HG02678 (cell line): ENCODE measurements around the gene EYA3.

Experiments used
- ATAC-seq: cut with Tn5 transposase; IDR thresholded peaks from one replicate; pipeline ENCODE4 v1.9.1; 2021; ENCODE audit warnings: mild to moderate bottlenecking, moderate library complexity; ENCODE audit not compliant: unreplicated experiment

EYA3 gene

GRCh38 chr1:27949027-27949426 is 139.4 kb downstream of the EYA3 start:
- no peak for ATAC-seq

DNA sequence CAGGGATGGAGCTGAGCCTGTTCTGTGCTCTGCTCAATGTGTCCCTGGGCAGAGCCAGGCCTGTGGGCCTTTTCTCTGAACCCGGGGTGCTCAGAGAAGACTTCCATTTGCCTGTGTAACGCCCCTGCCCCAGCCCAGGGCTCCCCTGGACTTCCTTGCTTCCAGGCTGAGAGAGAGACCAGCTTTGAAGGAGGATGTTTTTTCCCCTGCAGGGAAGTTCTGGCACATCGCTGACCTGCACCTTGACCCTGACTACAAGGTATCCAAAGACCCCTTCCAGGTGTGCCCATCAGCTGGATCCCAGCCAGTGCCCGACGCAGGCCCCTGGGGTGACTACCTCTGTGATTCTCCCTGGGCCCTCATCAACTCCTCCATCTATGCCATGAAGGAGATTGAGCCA is 143.4 kb downstream of the EYA3 start:
- ATAC-seq, result no peak

- no peak for ATAC-seq
These were observed 146.5 kb downstream of the EYA3 start for GRCh38 chr1:27941671-27942540.

GRCh38 chr1:27940870-27941560 is 147.4 kb downstream of the EYA3 start:
- no peak for ATAC-seq

GRCh38 chr1:27940297-27940696 is 148.1 kb downstream of the EYA3 start:
- no peak for ATAC-seq

GRCh38 chr1:27938488-27938887 is 149.9 kb downstream of the EYA3 start:
- no peak for ATAC-seq

- ATAC-seq, result no peak
These were observed 150.9 kb downstream of the EYA3 start for GRCh38 chr1:27937524-27937836.

DNA sequence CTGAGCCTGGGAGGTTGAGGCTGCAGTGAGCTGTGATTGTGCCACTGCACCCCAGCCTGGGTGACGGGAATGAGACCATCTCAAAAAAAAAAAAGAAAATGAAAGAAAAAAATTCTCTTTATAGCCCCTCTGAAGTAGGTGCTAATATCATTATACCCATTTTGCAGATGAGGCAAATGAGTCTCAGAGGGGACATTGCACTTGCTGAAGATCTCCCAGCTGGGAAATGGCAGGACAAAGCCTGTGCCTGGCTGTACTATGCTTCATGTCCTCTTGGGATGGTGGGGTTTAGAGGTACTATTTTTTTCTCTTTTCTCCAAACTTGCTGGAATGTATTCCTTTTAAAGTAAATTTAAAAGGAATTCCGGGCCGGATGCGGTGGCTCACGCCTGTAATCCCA is 152.0 kb downstream of the EYA3 start:
- ATAC-seq, result no peak

DNA sequence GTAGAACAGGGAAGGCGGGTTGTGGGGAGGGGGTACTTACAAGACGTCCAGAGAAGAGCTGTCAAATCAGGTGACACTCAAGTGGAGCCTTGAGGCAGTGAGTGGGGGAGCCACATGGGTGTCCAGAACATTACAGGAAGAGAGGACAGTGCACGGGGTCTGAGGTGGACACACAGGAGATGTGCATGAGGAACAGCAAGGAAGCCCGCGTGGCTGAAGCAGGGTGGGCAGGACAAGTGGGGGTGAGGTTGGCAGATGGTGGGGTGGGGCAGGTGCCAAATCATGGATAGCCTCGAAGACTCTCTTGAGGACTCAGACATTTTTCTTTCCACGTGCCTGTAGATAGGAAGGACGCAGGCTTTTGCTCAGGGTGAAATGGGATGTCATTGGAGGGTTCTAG is 152.7 kb downstream of the EYA3 start:
- no peak for ATAC-seq

DNA sequence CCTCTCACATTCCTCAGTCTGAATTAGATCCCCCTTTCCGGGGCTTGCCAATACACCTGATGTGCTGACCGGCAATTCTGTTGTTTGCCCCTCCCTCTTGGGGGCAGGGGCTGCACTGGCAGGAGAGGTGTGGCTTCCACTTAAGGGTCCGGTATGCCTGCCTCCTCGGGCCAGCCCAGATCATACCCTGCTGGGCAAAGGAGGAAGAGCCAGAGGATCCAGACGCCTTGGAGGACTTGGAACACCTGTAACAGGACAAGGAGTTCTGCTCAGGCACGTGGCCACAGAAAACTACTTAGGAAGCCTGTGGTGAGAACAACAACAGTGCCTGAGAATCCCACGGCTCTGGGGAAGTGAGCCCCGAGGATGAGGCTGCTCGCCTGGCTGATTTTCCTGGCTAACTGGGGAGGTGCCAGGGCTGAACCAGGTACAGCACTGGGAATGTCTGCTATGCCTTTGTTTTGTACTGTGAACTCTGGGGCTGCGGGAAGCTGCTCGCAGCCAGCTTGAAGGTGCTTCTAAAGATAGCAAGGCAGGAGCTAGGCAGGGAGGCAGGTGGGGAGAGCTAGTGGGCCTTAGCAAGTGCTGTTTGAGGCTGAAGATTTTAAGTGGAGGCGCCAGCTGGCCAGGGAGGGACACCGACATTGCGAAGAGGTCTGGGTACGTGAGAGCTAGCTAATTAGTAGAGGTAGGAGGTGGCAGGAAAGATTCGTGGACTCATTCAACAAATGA is 153.4 kb downstream of the EYA3 start, which contains the start of gene SMPDL3B:
Gene SMPDL3B (plus strand): TSS at position 183 of the 732 bp plus-strand sequence. CDS start 184 bp downstream, at position 367.
- ATAC-seq, result no peak

DNA sequence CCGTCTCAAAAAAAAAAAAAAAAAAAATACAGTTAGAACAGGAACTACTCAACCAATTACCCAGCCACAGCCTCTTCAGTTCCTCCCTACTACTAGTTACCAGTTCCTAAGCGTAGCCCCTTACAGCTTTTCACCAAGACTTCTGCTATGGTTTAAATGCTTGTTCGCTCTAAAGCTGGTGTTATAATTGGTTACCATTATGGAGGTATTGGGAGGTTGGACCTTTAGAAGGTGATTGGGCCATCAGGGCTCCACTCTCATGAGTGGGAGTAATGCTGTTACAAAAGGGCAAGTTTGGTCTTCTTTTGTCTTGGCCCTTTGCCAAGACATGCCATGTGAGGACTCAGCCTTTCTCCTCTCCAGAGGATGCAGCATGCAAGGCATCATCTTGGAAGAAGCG is 156.7 kb downstream of the EYA3 start:
- ATAC-seq, result no peak

DNA sequence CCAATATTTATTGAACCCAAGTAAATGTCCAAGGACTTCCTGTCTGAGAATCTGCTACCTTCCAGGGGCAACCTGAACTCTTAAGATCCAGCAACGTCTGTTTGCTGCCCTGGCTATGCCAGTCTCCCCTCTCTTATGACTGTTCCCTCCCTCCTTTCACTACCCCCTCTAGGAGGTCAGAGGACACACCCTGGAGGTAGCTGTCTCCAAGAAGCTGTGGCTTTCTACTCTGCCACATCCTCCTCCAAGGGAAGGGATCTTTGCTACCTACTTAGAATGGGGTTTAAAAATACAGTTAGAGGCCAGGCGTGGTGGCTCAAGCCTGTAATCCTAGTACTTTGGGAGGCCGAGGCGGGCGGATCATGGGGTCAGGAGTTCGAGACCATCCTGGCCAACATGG is 157.2 kb downstream of the EYA3 start:
- no peak for ATAC-seq

GRCh38 chr1:27928216-27928954 is 160.0 kb downstream of the EYA3 start:
- ATAC-seq, result no peak

DNA sequence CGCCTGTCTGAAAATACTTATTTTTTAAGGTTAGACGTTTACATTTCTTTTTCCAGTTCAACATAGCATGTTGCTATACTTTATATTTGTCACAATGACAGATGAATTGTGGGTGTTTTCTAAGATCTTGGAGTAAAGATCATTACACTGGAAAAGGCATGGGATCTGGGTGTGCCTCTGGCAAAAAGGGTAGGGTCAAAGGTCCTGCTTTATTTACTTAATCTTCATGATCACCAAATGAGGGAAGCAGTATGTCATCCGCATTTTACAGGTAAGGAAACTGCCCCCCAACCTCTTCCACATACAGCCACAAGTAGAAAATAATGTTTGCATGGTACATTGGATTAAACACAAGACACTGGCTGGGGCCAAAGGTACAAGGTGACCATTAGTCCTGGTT is 166.1 kb downstream of the EYA3 start:
- ATAC-seq, result no peak
